HAP-1 (cell line): Measurements from ENCODE around the gene TTK.
"Not testable (repeated sequence)": the region's sequence is repeated elsewhere in the genome, so short reads cannot be mapped to it uniquely, and the experiment has no call there.

ENCODE experiments used
- DNase-seq, 2 experiments: peaks; one replicate each; pipeline ENCODE4 v3.0.0-alpha.2; 2016 to 2020; ENCODE audit warnings: low spot score in 2 of 2
- H3K27me3 ChIP-seq: fragments of 250-450 bp; sonication (Bioruptor Pico); 2 replicates; pipeline ENCODE4 v1.5.1; 2020; ENCODE audit warnings: low read depth, mild to moderate bottlenecking, moderate library complexity
- H3K36me3 ChIP-seq: fragments of 250-450 bp; sonication (Bioruptor Pico); replicated peaks from 2 replicates; pipeline ENCODE4 v1.5.1; 2020; ENCODE audit warnings: mild to moderate bottlenecking
- H3K4me1 ChIP-seq: fragments of 250-450 bp; sonication (Bioruptor Pico); 2 replicates; pipeline ENCODE4 v1.5.1; 2020; ENCODE audit warnings: mild to moderate bottlenecking
- H3K4me3 ChIP-seq: fragments of 250-450 bp; sonication (Bioruptor Pico); 2 replicates; pipeline ENCODE4 v1.5.1; 2020; ENCODE audit warnings: mild to moderate bottlenecking, moderate library complexity
- H3K9me3 ChIP-seq: fragments of 250-450 bp; sonication (Bioruptor Pico); 2 replicates; pipeline ENCODE4 v1.5.1; 2020; ENCODE audit warnings: mild to moderate bottlenecking, moderate library complexity
- in situ Hi-C: fragments of 300-500 bp; cut with MboI; formaldehyde crosslinking; loops from 3 replicates; pipeline ENCODE4 v1.14.3; 2020; ENCODE audit warnings: low sequenced_read_pairs, inconsistent platforms, mixed read lengths

The TTK gene

GRCh38 chr6:80068146-80068545 lies 63.7 kb downstream of the TTK start:
- H3K4me1 ChIP-seq, H3K36me3 ChIP-seq, H3K27me3 ChIP-seq, DNase-seq, in situ Hi-C loops, H3K4me3 ChIP-seq, H3K9me3 ChIP-seq: not testable (repeated sequence)

GRCh38 chr6:80070431-80070830 lies 66.0 kb downstream of the TTK start:
- H3K9me3 ChIP-seq, H3K4me3 ChIP-seq, H3K36me3 ChIP-seq, DNase-seq, in situ Hi-C loops, H3K4me1 ChIP-seq, H3K27me3 ChIP-seq: not testable (repeated sequence)

GRCh38 chr6:80077067-80077466 lies 72.6 kb downstream of the TTK start:
- H3K36me3 ChIP-seq, result no peaks in the 10 kb centered on the region
- DNase-seq, result no peak
- no peaks in the 10 kb centered on the region for H3K9me3 ChIP-seq
- in situ Hi-C loops, result no loop called here
- H3K4me1 ChIP-seq, result no peaks in the 10 kb centered on the region
- H3K27me3 ChIP-seq, result no peaks in the 10 kb centered on the region
- H3K4me3 ChIP-seq, result no peak overlapping the region

- H3K4me3 ChIP-seq, result no peak overlapping the region
- H3K4me1 ChIP-seq, result 0 out of 2 replicates have a peak, but pooled peaks cover 4% of the 10 kb centered on the region
- in situ Hi-C loops, result no loop called here
- H3K9me3 ChIP-seq, result no peaks in the 10 kb centered on the region
- H3K36me3 ChIP-seq, result no peaks in the 10 kb centered on the region
- DNase-seq, result no peak
- peaks cover 7% of the 10 kb centered on the region for H3K27me3 ChIP-seq
These were observed 84.2 kb downstream of the TTK start for GRCh38 chr6:80088637-80089036.

GRCh38 chr6:80091506-80091905 lies 87.1 kb downstream of the TTK start:
- no peak overlapping the region for H3K4me3 ChIP-seq
- no peak for DNase-seq
- peaks cover 10% of the 10 kb centered on the region for H3K27me3 ChIP-seq
- in situ Hi-C loops, result no loop called here
- H3K36me3 ChIP-seq, result no peaks in the 10 kb centered on the region
- no peaks in the 10 kb centered on the region for H3K9me3 ChIP-seq
- 0 out of 2 replicates have a peak, but pooled peaks cover 4% of the 10 kb centered on the region for H3K4me1 ChIP-seq
